Measurements from ENCODE around the gene TERF2IP.

Gene TERF2IP, protein sequence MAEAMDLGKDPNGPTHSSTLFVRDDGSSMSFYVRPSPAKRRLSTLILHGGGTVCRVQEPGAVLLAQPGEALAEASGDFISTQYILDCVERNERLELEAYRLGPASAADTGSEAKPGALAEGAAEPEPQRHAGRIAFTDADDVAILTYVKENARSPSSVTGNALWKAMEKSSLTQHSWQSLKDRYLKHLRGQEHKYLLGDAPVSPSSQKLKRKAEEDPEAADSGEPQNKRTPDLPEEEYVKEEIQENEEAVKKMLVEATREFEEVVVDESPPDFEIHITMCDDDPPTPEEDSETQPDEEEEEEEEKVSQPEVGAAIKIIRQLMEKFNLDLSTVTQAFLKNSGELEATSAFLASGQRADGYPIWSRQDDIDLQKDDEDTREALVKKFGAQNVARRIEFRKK

GRCh38 chr16:75647492-75648264, at the start of gene TERF2IP, which contains the start of gene KARS1:
TERF2IP (plus strand) TSS chr16:75647773; CDS start chr16:75647883, 110 bp downstream.
KARS1 (minus strand) TSS chr16:75647665; CDS start chr16:75647639, 26 bp downstream.
- DNase-seq (ENCODE audit: low read depth in 2 of 2), result peak; percentile 91 to 93
- TF ChIP-seq, protein P1, sequence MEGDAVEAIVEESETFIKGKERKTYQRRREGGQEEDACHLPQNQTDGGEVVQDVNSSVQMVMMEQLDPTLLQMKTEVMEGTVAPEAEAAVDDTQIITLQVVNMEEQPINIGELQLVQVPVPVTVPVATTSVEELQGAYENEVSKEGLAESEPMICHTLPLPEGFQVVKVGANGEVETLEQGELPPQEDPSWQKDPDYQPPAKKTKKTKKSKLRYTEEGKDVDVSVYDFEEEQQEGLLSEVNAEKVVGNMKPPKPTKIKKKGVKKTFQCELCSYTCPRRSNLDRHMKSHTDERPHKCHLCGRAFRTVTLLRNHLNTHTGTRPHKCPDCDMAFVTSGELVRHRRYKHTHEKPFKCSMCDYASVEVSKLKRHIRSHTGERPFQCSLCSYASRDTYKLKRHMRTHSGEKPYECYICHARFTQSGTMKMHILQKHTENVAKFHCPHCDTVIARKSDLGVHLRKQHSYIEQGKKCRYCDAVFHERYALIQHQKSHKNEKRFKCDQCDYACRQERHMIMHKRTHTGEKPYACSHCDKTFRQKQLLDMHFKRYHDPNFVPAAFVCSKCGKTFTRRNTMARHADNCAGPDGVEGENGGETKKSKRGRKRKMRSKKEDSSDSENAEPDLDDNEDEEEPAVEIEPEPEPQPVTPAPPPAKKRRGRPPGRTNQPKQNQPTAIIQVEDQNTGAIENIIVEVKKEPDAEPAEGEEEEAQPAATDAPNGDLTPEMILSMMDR (IDR thresholded peaks at IDR 0.05; ENCODE audit: low read depth, low read length), result no peak

GRCh38 chr16:75599452-75600277, 47.9 kb upstream of the TERF2IP start:
- TF ChIP-seq, protein P1 (IDR thresholded peaks at IDR 0.05; ENCODE audit: low read depth, low read length), result no peak
- no peak for DNase-seq (ENCODE audit: low read depth in 2 of 2)
- no peak overlapping the region for H3K4me3 ChIP-seq (replicated peaks in 1 of 2; ENCODE audit: low read depth in 2 of 2, low read length in 2 of 2)

More at GRCh38 chr16:75647492-75648264, at the start of gene TERF2IP, which contains the start of gene KARS1:
- peak within 1 kb of the TSS; percentile 98 to 100 for H3K4me3 ChIP-seq (replicated peaks in 1 of 2; ENCODE audit: low read depth in 2 of 2, low read length in 2 of 2)

- TF ChIP-seq, protein P1 (IDR thresholded peaks at IDR 0.05; ENCODE audit: low read depth, low read length), result no peak
- H3K4me3 ChIP-seq (replicated peaks in 1 of 2; ENCODE audit: low read depth in 2 of 2, low read length in 2 of 2), result no peak overlapping the region
- DNase-seq (ENCODE audit: low read depth in 2 of 2), result no peak
Observed at GRCh38 chr16:75603241-75603640, 44.3 kb upstream of the TERF2IP start.

- no peak for DNase-seq (ENCODE audit: low read depth in 2 of 2)
- no peak overlapping the region for H3K4me3 ChIP-seq (replicated peaks in 1 of 2; ENCODE audit: low read depth in 2 of 2, low read length in 2 of 2)
- TF ChIP-seq, protein P1 (IDR thresholded peaks at IDR 0.05; ENCODE audit: low read depth, low read length), result no peak
Observed at GRCh38 chr16:75606507-75606906, 41.1 kb upstream of the TERF2IP start.

DNA sequence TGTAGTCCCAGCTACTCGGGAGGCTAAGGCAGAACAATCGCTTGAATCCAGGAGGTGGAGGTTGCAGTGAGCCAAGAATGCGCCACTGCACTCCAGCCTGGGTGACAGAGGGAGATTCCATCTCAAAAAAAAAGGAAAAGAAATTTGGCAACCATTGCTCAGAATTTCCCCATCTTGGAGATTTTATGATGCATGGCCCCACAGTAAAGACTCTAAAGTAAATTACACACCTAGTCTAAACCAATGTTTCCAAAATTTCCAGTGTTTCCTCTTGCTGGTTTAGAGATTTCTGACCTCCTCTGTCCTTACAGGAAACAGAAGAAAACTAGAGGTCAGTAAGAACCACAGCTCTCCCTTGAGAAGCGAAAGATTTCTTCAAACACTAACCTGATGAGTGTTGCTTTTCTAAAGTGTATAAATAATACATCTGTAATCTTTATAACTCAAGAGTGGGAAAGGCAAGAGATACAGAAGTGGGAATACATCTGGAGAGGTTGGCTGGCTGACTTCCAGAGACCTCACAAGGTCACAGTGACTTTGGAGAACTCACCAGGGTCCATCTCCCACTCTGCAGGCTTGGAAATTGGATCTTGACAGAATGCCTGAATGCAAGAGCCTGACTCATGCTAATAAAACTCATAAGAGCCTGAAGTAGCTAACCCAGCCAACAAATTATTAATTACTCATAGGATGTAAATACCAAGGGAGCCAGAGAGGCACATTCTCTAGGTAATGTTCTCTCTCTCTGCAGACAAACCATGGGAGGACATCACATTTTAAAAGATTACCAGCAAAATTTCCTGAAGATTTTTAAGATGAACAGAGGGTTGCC, 33.3 kb upstream of the TERF2IP start:
- DNase-seq (ENCODE audit: low read depth in 2 of 2), result peak; percentile 54 to 73
- H3K4me3 ChIP-seq (replicated peaks in 1 of 2; ENCODE audit: low read depth in 2 of 2, low read length in 2 of 2), result no peak overlapping the region
- TF ChIP-seq, protein P1 (IDR thresholded peaks at IDR 0.05; ENCODE audit: low read depth, low read length), result no peak

Data from cardiac fibroblast (primary cell).